ENCODE measurements around the gene MAN2C1. TPM values are rescaled to one million over a fixed set of nuclear protein-coding genes. Genes with fewer than 3 reads are reported as not detected.

Gene MAN2C1
- total and polyA plus RNA-seq, 9 of the 15 experiments (the other 6 are each of a cell fraction or from before 2014, with no cell fraction given) = 2.0 to 141 (median 39.9) TPM

- TF ChIP-seq ZNF263 (CRISPR knock-in tag; IDR thresholded peaks at IDR 0.05; ENCODE audit: borderline replicate concordance) (no peak; the same call in 1 of the 2 replicates), ZNF175 (CRISPR knock-in tag; IDR thresholded peaks at IDR 0.05; ENCODE audit: low read depth) (peak; percentile 60; the same call in 1 of the 2 replicates), HMBOX1 (IDR thresholded peaks at IDR 0.05) (no peak), ZNF695 (CRISPR knock-in tag; IDR thresholded peaks at IDR 0.05) (no peak), ETV5 (CRISPR knock-in tag; IDR thresholded peaks at IDR 0.05; ENCODE audit: low read depth) (peak; percentile 79), ZNF644 (tag; IDR thresholded peaks at IDR 0.05; ENCODE audit: low read depth) (0 out of 2 replicates have a peak, but pooled peaks have one; percentile 70), ZNF311 (CRISPR knock-in tag; IDR thresholded peaks at IDR 0.05) (no peak), HSF4 (CRISPR knock-in tag; IDR thresholded peaks at IDR 0.05; ENCODE audit: borderline replicate concordance) (no peak), CSDE1 (IDR thresholded peaks at IDR 0.05) (no peak), TRIM25 (IDR thresholded peaks at IDR 0.05; ENCODE audit: borderline replicate concordance) (no peak), PYGO2 (tag; IDR thresholded peaks at IDR 0.05) (no peak), POLR3G (IDR thresholded peaks at IDR 0.05; ENCODE audit: extremely low read depth, insufficient read length, insufficient replicate concordance) (no peak), ZNF224 (CRISPR knock-in tag; IDR thresholded peaks at IDR 0.05) (no peak), GTF2A2 (tag; IDR thresholded peaks at IDR 0.05) (no peak), NFATC3 (IDR thresholded peaks at IDR 0.05) (no peak), NFRKB (IDR thresholded peaks at IDR 0.05; ENCODE audit: low read depth) (peak; percentile 62; the same call in 1 of the 2 replicates), ZNF785 (CRISPR knock-in tag; IDR thresholded peaks at IDR 0.05) (no peak), ZNF76 (CRISPR knock-in tag; IDR thresholded peaks at IDR 0.05; ENCODE audit: borderline replicate concordance) (no peak), ZBTB33 (CRISPR knock-in tag; IDR thresholded peaks at IDR 0.05) (no peak), CCAR2 (IDR thresholded peaks at IDR 0.05; ENCODE audit: low read depth, low read length) (no peak), TCF3 (CRISPR knock-in tag; IDR thresholded peaks at IDR 0.05) (no peak)
- TF ChIP-seq, protein P1, sequence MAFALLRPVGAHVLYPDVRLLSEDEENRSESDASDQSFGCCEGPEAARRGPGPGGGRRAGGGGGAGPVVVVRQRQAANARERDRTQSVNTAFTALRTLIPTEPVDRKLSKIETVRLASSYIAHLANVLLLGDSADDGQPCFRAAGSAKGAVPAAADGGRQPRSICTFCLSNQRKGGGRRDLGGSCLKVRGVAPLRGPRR (CRISPR knock-in tag; IDR thresholded peaks at IDR 0.05) = no peak
- TF ChIP-seq, protein P2, sequence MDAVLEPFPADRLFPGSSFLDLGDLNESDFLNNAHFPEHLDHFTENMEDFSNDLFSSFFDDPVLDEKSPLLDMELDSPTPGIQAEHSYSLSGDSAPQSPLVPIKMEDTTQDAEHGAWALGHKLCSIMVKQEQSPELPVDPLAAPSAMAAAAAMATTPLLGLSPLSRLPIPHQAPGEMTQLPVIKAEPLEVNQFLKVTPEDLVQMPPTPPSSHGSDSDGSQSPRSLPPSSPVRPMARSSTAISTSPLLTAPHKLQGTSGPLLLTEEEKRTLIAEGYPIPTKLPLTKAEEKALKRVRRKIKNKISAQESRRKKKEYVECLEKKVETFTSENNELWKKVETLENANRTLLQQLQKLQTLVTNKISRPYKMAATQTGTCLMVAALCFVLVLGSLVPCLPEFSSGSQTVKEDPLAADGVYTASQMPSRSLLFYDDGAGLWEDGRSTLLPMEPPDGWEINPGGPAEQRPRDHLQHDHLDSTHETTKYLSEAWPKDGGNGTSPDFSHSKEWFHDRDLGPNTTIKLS (IDR thresholded peaks at IDR 0.05; ENCODE audit: borderline replicate concordance, low read depth) = no peak
These were observed 32.6 kb downstream of the MAN2C1 start, which contains the start of gene COMMD4 (continued) for GRCh38 chr15:75335705-75336355.
